GM12878 (cell line): Measurements from ENCODE around the gene ANXA5. TPM values are rescaled to one million over a fixed set of nuclear protein-coding genes. Genes with fewer than 3 reads are reported as not detected.
A peak's percentile ranks its signal among the peaks of the same experiment; 100 is the strongest.

Source experiments
- ATAC-seq: fragments of 200-7000 bp; cut with Tn5 transposase; 3 replicates; pipeline ENCODE4 v1.9.1; 2020; ENCODE audit warnings: mild to moderate bottlenecking, moderate library complexity
- BruUV-seq: library from RNA; stranded (reverse); fragments of 400-500 nt; replicated peaks from 2 replicates; lab custom pipeline; 2021; lab: Mats Ljungman, UMichigan
- CTCF ChIA-PET: fragments of 300-600 bp; sonication (Branson Sonifier 250); formaldehyde crosslinking; extraction: SDS; loops from one replicate; lab custom pipeline; 2021; ENCODE audit warnings: inconsistent platforms; lab: Yijun Ruan, JAX
- POLR2A ChIA-PET: fragments of 350-600 bp; formaldehyde crosslinking; extraction: SDS; loops from one replicate; lab custom pipeline; 2021; ENCODE audit warnings: inconsistent platforms; lab: Charles Lee
- RAD21 ChIA-PET: fragments of 300-600 bp; sonication (Branson Sonifier 250); formaldehyde crosslinking; loops from one replicate; lab custom pipeline; 2023; ENCODE audit warnings: antibody characterized with exemption; ENCODE audit not compliant: unreplicated experiment; lab: Charles Lee
- SMC1A ChIA-PET: fragments of 300-600 bp; sonication (Branson Sonifier 250); formaldehyde crosslinking; loops from one replicate; lab custom pipeline; 2023; ENCODE audit not compliant: unreplicated experiment, uncharacterized antibody; lab: Charles Lee
- DNase-seq: peaks from one replicate; pipeline ENCODE4 v3.0.0-alpha.2; 2011; ENCODE audit warnings: low read depth, low spot score
- FAIRE-seq: peaks from 3 replicates; lab custom pipeline; 2011; peaks lifted over from hg19 to GRCh38; lab: Jason Lieb, UNC
- H2AFZ ChIP-seq: 2 replicates; pipeline ENCODE4 v1.6.0; 2011; ENCODE audit warnings: low read depth, low read length, control low read depth; ENCODE audit not compliant: control insufficient read depth
- H3K27ac ChIP-seq: 2 replicates; pipeline ENCODE4 v1.5.1; 2011; ENCODE audit warnings: control low read depth; ENCODE audit not compliant: control insufficient read depth, insufficient read depth
- H3K27me3 ChIP-seq, 2 experiments: replicated peaks in 1 of 2; 2 replicates each; pipeline versions ENCODE4 v1.6.0 to v1.6.1; 2011; ENCODE audit warnings: low read length in 1 of 2; ENCODE audit not compliant: control insufficient read depth in 2 of 2, insufficient read depth in 2 of 2
- H3K36me3 ChIP-seq, 2 experiments: 2 replicates each; pipeline ENCODE4 v1.5.1; 2011; ENCODE audit warnings: low read length in 1 of 2; ENCODE audit not compliant: control insufficient read depth in 2 of 2, insufficient read depth in 2 of 2
- H3K4me1 ChIP-seq: 2 replicates; pipeline ENCODE4 v1.6.1; 2011; ENCODE audit warnings: mild to moderate bottlenecking, low read length, moderate library complexity, mixed read lengths; ENCODE audit not compliant: control insufficient read depth, insufficient read depth
- H3K4me2 ChIP-seq: 2 replicates; pipeline ENCODE4 v1.6.0; 2011; ENCODE audit warnings: control low read depth; ENCODE audit not compliant: control insufficient read depth, insufficient read depth
- H3K4me3 ChIP-seq: fragments of 200-600 bp; sonication (generic); 2 replicates; pipeline ENCODE4 v1.5.1; 2016
- H3K79me2 ChIP-seq: 2 replicates; pipeline ENCODE4 v1.6.0; 2011; ENCODE audit warnings: low read length; ENCODE audit not compliant: control insufficient read depth, insufficient read depth
- H3K9ac ChIP-seq: 2 replicates; pipeline ENCODE4 v1.8.0; 2011; ENCODE audit warnings: low read length, control low read depth, mixed read lengths; ENCODE audit not compliant: control insufficient read depth, insufficient read depth
- H3K9me3 ChIP-seq: replicated peaks from 3 replicates; pipeline ENCODE4 v1.5.1; 2011; ENCODE audit warnings: mild to moderate bottlenecking, low read length; ENCODE audit not compliant: control insufficient read depth, insufficient read depth
- H4K20me1 ChIP-seq: 2 replicates; pipeline ENCODE4 v1.6.0; 2011; ENCODE audit not compliant: control insufficient read depth, insufficient read depth
- ATF7 ChIP-seq: fragments of 450-650 bp; IDR thresholded peaks from 2 replicates; pipeline ENCODE4 v1.6.1; 2016; ENCODE audit warnings: low read depth, mild to moderate bottlenecking
- BACH1 ChIP-seq: fragments of 450-650 bp; IDR thresholded peaks from 2 replicates; pipeline ENCODE4 v1.6.1; 2017; ENCODE audit warnings: mild to moderate bottlenecking, borderline replicate concordance
- CHD1 ChIP-seq: IDR thresholded peaks from 2 replicates; pipeline ENCODE4 v1.6.1; 2012; ENCODE audit warnings: low read depth, low read length, improper control_type of control experiment
- DPF2 ChIP-seq: fragments of 450-650 bp; IDR thresholded peaks from 2 replicates; pipeline ENCODE4 v1.6.1; 2017; ENCODE audit warnings: mild to moderate bottlenecking
- ESRRA ChIP-seq: IDR thresholded peaks from 2 replicates; pipeline ENCODE4 v1.6.1; 2012; ENCODE audit warnings: mild to moderate bottlenecking, low read length, improper control_type of control experiment
- FOS ChIP-seq: IDR thresholded peaks from 3 replicates; pipeline ENCODE4 v1.6.1; 2011; ENCODE audit warnings: borderline replicate concordance; ENCODE audit not compliant: insufficient read length; ENCODE audit errors: extremely low read depth
- GATAD2B ChIP-seq: fragments of 450-650 bp; conservative IDR thresholded peaks from 2 replicates; pipeline ENCODE4 v1.6.1; 2017; ENCODE audit warnings: low read depth, mild to moderate bottlenecking, moderate library complexity
- HCFC1 ChIP-seq: fragments of 150-350 bp; IDR thresholded peaks from 2 replicates; pipeline ENCODE4 v1.6.1; 2014; ENCODE audit warnings: low read length
- IKZF1 ChIP-seq: fragments of 450-650 bp; conservative IDR thresholded peaks from 2 replicates; pipeline ENCODE4 v1.6.1; 2017; ENCODE audit warnings: antibody characterized with exemption, mild to moderate bottlenecking
- JUND ChIP-seq: IDR thresholded peaks from 2 replicates; pipeline ENCODE4 v1.6.1; 2012; ENCODE audit warnings: low read depth, mild to moderate bottlenecking, low read length, improper control_type of control experiment, moderate library complexity
- KDM1A ChIP-seq: fragments of 200-600 bp; sonication (generic); IDR thresholded peaks from 2 replicates; pipeline ENCODE4 v1.6.1; 2016; ENCODE audit warnings: borderline replicate concordance
- MEF2A ChIP-seq: IDR thresholded peaks from 2 replicates; pipeline ENCODE4 v1.6.1; 2011; ENCODE audit warnings: low read depth, mild to moderate bottlenecking, low read length, moderate library complexity; ENCODE audit not compliant: insufficient read depth
- MTA2 ChIP-seq: fragments of 450-650 bp; IDR thresholded peaks from 2 replicates; pipeline ENCODE4 v1.6.1; 2016; ENCODE audit warnings: low read depth, mild to moderate bottlenecking, moderate library complexity
- PAX8 ChIP-seq: fragments of 450-650 bp; IDR thresholded peaks from 2 replicates; pipeline ENCODE4 v1.6.1; 2017; ENCODE audit warnings: mild to moderate bottlenecking, moderate library complexity
- RBBP5 ChIP-seq: fragments of 200-600 bp; sonication (generic); conservative IDR thresholded peaks from 2 replicates; pipeline ENCODE4 v1.6.1; 2016
- SIX5 ChIP-seq: IDR thresholded peaks from 2 replicates; pipeline ENCODE4 v1.6.1; 2011; ENCODE audit warnings: mild to moderate bottlenecking, low read depth, low read length, moderate library complexity; ENCODE audit not compliant: severe bottlenecking
- WRNIP1 ChIP-seq: IDR thresholded peaks from 2 replicates; pipeline ENCODE4 v1.6.1; 2011; ENCODE audit warnings: low read depth, low read length, improper control_type of control experiment, borderline replicate concordance
- WGBS: methylation state at CpG from one replicate; pipeline ENCODE4 v1.1.6; 2016; ENCODE audit warnings: low lambda C conversion rate; ENCODE audit not compliant: insufficient replicate concordance, insufficient coverage; ENCODE audit errors: missing lambda C conversion rate; 5-methylcytosine and 5-hydroxymethylcytosine counted together
- in situ Hi-C: fragments of 300-500 bp; cut with MboI; formaldehyde crosslinking; loops from 9 replicates; pipeline ENCODE4 v1.14.3; 2018; ENCODE audit warnings: mixed read lengths
- intact Hi-C: fragments of 100-400 bp; cut with micrococcal nuclease; formaldehyde crosslinking; loops from one replicate; pipeline ENCODE4 v1.14.2; 2022; ENCODE audit not compliant: unreplicated experiment
- polyA plus RNA-seq, 11 experiments: library from polyadenylated mRNA; depleted of rRNA in 4 of 11; unstranded in 6 of 11; stranded (reverse) in 5 of 11; fragments of >200 nt; fragmentation: Nextera tagmentation in 4 of 11; fragmentation: Illumina TruSeq in 1 of 11; extraction: Ambion mirVana in 4 of 11; extraction: Trizol in 1 of 11; gene quantifications; 1 replicate in 1 of 11; 2 replicates in 10 of 11; pipeline versions ENCODE4 v1.2.1 to v1.2.3, GENCODE V29; 2011 to 2016; ENCODE audit warnings: inconsistent platforms in 2 of 11, missing spikeins in 2 of 11, low read depth in 1 of 11
- total RNA-seq, 4 experiments: library from RNA; depleted of rRNA in 3 of 4; stranded (reverse); fragments of >200 nt in 3 of 4; fragmentation: Illumina TruSeq in 1 of 4; extraction: Trizol in 1 of 4; gene quantifications; 2 replicates each; pipeline versions ENCODE4 v1.2.1 to v1.2.3, GENCODE V29; 2013 to 2021
- TF ChIP-seq, protein P1 (sequence below): IDR thresholded peaks from 2 replicates; pipeline ENCODE4 v1.6.1; 2011; ENCODE audit warnings: low read depth, mild to moderate bottlenecking, low read length, moderate library complexity, borderline replicate concordance; ENCODE audit errors: extremely low read depth
- TF ChIP-seq, protein P2 (sequence below): IDR thresholded peaks from 2 replicates; pipeline ENCODE4 v1.6.1; 2011; ENCODE audit warnings: borderline replicate concordance, low read depth, mild to moderate bottlenecking, moderate library complexity, mixed read lengths, low read length; ENCODE audit not compliant: insufficient read depth; ENCODE audit errors: extremely low read length
- TF ChIP-seq, protein P3 (sequence below): fragments of 150-350 bp; IDR thresholded peaks from 2 replicates; pipeline ENCODE4 v1.6.1; 2014; ENCODE audit warnings: mild to moderate bottlenecking, low read depth, low read length
- TF ChIP-seq, protein P4 (sequence below): IDR thresholded peaks from 2 replicates; pipeline ENCODE4 v1.6.1; 2011; ENCODE audit warnings: mild to moderate bottlenecking, low read depth, low read length, moderate library complexity; ENCODE audit not compliant: insufficient replicate concordance

Gene ANXA5
- total and polyA plus RNA-seq, 10 of the 15 experiments (the other 5 are each of a cell fraction or from before 2014, with no cell fraction given), result 101 to 249 (median 169) TPM

DNA sequence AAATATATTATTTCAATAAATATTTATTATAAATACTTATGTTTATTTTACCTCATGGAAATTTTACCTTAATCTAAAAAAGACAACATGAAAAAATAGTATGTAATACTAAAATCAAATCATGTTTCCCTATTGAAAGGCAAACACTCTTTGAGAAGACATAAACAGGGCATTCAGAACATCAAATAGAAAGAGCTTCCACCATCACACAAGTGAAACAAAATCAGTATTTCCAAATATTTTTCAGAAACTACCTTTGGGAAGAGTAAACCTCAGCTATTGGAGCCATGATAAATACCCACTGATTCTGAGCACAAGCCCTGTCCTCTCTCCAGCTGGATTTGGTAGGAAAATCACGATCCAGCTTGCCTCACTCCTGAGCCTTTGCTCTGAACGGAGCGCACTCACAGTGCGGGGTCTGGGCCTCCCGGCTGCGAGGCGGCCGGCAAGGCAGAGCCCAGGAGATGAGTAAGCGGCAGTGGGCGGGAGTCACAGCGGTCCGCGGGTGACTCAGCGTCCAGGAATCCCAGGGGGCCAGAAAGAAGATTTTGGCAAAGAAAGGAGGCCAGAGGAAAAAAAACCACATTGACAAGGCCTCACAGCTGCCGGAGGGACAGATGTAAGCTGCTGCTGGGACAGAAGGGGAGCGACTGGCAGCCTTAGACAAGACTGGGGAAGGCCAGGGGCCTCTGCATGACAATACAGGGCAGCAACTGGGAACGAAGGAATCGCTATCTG lies 14.7 kb upstream of the ANXA5 start:
- Histone ChIP-seq H2AFZ (peak overlapping the region; percentile 86), H3K4me3 (peak overlapping the region; percentile 54; the same call in 1 of the 2 replicates), H3K9me3 (no peaks in the 10 kb centered on the region), H3K27ac (no peak overlapping the region), H3K79me2 (no peaks in the 10 kb centered on the region), H4K20me1 (no peaks in the 10 kb centered on the region), H3K4me2 (peak overlapping the region; percentile 93), H3K9ac (peak overlapping the region; percentile 9; the same call in 1 of the 2 replicates), H3K36me3 (no peaks in the 10 kb centered on the region), H3K27me3 (no peaks in the 10 kb centered on the region), H3K4me1 (peaks cover 6% of the 10 kb centered on the region; the same call in 1 of the 2 replicates)
- intact Hi-C loops, result no loop called here
- no TSS peak for BruUV-seq
- FAIRE-seq (no peak), ATAC-seq (peak; percentile 92), DNase-seq (no peak)
- ChIA-PET POLR2A (no interaction called here), RAD21 (interaction anchor here (0.7 to 1.1 kb wide), 4 partner anchors 15 to 228 kb away, joined by 3 read pairs; no protein-coding TSS in a partner anchor), CTCF (interaction anchor here (1.0 to 2.0 kb wide), 2 partner anchors 14 to 15 kb away, joined by 5 to 7 read pairs; partner anchors contain the start of gene ANXA5), SMC1A (interaction anchor here (0.7 to 4.1 kb wide), 6 partner anchors 10 to 120 kb away, joined by 3 to 17 read pairs (median 4); partner anchors contain the start of gene ANXA5)
- in situ Hi-C loops, result no loop called here
- 6% methylated on average over 17 of the region's 18 CpGs for WGBS
- TF ChIP-seq WRNIP1 (no peak), ATF7 (no peak; the same call in 1 of the 2 replicates), MEF2A (no peak), CHD1 (no peak), FOS (no peak), KDM1A (no peak), DPF2 (peak; percentile 90), MTA2 (peak; percentile 22; the same call in 1 of the 2 replicates), ESRRA (no peak), RBBP5 (no peak), SIX5 (no peak), HCFC1 (no peak), JUND (no peak), BACH1 (peak; percentile 79; the same call in 1 of the 2 replicates), GATAD2B (no peak), PAX8 (no peak), IKZF1 (peak; percentile 84)
- TF ChIP-seq, protein P1, sequence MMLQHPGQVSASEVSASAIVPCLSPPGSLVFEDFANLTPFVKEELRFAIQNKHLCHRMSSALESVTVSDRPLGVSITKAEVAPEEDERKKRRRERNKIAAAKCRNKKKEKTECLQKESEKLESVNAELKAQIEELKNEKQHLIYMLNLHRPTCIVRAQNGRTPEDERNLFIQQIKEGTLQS, result no peak
- TF ChIP-seq, protein P2, sequence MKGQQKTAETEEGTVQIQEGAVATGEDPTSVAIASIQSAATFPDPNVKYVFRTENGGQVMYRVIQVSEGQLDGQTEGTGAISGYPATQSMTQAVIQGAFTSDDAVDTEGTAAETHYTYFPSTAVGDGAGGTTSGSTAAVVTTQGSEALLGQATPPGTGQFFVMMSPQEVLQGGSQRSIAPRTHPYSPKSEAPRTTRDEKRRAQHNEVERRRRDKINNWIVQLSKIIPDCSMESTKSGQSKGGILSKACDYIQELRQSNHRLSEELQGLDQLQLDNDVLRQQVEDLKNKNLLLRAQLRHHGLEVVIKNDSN, result no peak
- TF ChIP-seq, protein P3, sequence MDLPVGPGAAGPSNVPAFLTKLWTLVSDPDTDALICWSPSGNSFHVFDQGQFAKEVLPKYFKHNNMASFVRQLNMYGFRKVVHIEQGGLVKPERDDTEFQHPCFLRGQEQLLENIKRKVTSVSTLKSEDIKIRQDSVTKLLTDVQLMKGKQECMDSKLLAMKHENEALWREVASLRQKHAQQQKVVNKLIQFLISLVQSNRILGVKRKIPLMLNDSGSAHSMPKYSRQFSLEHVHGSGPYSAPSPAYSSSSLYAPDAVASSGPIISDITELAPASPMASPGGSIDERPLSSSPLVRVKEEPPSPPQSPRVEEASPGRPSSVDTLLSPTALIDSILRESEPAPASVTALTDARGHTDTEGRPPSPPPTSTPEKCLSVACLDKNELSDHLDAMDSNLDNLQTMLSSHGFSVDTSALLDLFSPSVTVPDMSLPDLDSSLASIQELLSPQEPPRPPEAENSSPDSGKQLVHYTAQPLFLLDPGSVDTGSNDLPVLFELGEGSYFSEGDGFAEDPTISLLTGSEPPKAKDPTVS, result no peak
- TF ChIP-seq, protein P4, sequence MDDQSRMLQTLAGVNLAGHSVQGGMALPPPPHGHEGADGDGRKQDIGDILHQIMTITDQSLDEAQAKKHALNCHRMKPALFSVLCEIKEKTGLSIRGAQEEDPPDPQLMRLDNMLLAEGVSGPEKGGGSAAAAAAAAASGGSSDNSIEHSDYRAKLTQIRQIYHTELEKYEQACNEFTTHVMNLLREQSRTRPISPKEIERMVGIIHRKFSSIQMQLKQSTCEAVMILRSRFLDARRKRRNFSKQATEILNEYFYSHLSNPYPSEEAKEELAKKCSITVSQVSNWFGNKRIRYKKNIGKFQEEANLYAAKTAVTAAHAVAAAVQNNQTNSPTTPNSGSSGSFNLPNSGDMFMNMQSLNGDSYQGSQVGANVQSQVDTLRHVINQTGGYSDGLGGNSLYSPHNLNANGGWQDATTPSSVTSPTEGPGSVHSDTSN, result no peak
